K562 (cell line): ENCODE data around the gene B3GNT7.
"Not testable (repeated sequence)": the region's sequence is repeated elsewhere in the genome, so short reads cannot be mapped to it uniquely, and the experiment has no call there.

ENCODE experiments used
- ATF3 ChIP-seq, 2 experiments: fragments of 450-650 bp in 1 of 2; sonication (generic) in 1 of 2; formaldehyde crosslinking in 1 of 2; IDR thresholded peaks in 1 of 2; conservative IDR thresholded peaks in 1 of 2; 2 replicates each; pipeline versions ENCODE4 v1.6.1 to v1.8.1; 2016 to 2023; ENCODE audit warnings: mild to moderate bottlenecking in 2 of 2, moderate library complexity in 2 of 2, inconsistent platforms in 1 of 2, missing genetic modification reagents in 1 of 2
- EZH2 ChIP-seq: IDR thresholded peaks from 2 replicates; pipeline ENCODE4 v1.6.1; 2012; ENCODE audit warnings: low read depth, mild to moderate bottlenecking, inconsistent platforms, low read length, borderline replicate concordance
- JUNB ChIP-seq: fragments of 450-650 bp; formaldehyde crosslinking; conservative IDR thresholded peaks from 2 replicates; pipeline ENCODE4 v1.4.0; 2020; ENCODE audit warnings: mild to moderate bottlenecking
- PML ChIP-seq: IDR thresholded peaks from 2 replicates; pipeline ENCODE4 v1.6.1; 2012; ENCODE audit warnings: low read length, inconsistent platforms
- TF ChIP-seq, protein P1 (sequence below): fragments of 250-450 bp; sonication (Bioruptor Pico); IDR thresholded peaks from 2 replicates; pipeline ENCODE4 v1.4.0; 2020

- not testable (repeated sequence) for TF ChIP-seq JUNB (CRISPR knock-in tag); EZH2; ATF3 (IDR thresholded peaks at IDR 0.05); ATF3 (CRISPR knock-in tag; conservative IDR thresholded peaks at IDR 0.05); PML
- TF ChIP-seq, protein P1, sequence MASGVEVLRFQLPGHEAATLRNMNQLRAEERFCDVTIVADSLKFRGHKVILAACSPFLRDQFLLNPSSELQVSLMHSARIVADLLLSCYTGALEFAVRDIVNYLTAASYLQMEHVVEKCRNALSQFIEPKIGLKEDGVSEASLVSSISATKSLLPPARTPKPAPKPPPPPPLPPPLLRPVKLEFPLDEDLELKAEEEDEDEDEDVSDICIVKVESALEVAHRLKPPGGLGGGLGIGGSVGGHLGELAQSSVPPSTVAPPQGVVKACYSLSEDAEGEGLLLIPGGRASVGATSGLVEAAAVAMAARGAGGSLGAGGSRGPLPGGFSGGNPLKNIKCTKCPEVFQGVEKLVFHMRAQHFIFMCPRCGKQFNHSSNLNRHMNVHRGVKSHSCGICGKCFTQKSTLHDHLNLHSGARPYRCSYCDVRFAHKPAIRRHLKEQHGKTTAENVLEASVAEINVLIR (CRISPR knock-in tag): not testable (repeated sequence)
Observed at GRCh38 chr2:231400681-231401080, 5.2 kb downstream of the B3GNT7 start.
